Lower leg skin (tissue), 4 donors: ENCODE data around the gene ELAC2. TPM values are rescaled to one million over a fixed set of nuclear protein-coding genes. Genes with fewer than 3 reads are reported as not detected.

ENCODE experiments used
- DNase-seq, 2 donors: peaks; one replicate each; pipeline ENCODE4 v3.0.0-alpha.2; 2019; ENCODE audit warnings: low spot score in 2 of 2
- H3K4me3 ChIP-seq: fragments of 200-600 bp; sonication (generic); 2 replicates; pipeline ENCODE4 v1.5.1; 2017; ENCODE audit warnings: mild to moderate bottlenecking, low read depth; ENCODE audit not compliant: poor library complexity, severe bottlenecking
- CTCF ChIP-seq, 3 donors: fragments of 450-650 bp; IDR thresholded peaks; one replicate each; pipeline ENCODE4 v1.5.1; 2016; ENCODE audit warnings: antibody characterized with exemption in 3 of 3, mild to moderate bottlenecking in 3 of 3, moderate library complexity in 2 of 3
- POLR2A ChIP-seq, 2 donors: fragments of 450-650 bp; IDR thresholded peaks; one replicate each; pipeline ENCODE4 v1.6.1; 2016 to 2017; ENCODE audit warnings: antibody characterized with exemption in 2 of 2, mild to moderate bottlenecking in 1 of 2, moderate library complexity in 1 of 2
- WGBS, 2 donors: methylation state at CpG; one replicate each; pipeline ENCODE4 v1.1.5; 2018; 5-methylcytosine and 5-hydroxymethylcytosine counted together
- intact Hi-C: fragments of 100-400 bp; cut with DNase I; formaldehyde crosslinking; loops from one replicate; pipeline ENCODE4 v1.15.0; 2023; ENCODE audit warnings: low total_unique reads
- total RNA-seq, 4 donors: library from RNA; depleted of rRNA; stranded (reverse); fragments of >200 nt; gene quantifications; one replicate each; pipeline ENCODE4 v1.1.0, GENCODE V29; 2016

The ELAC2 gene
- total RNA-seq, 4 donors from 2014 or later = 44.3 to 107 (median 62.0) TPM

- WGBS, 2 donors = 50 to 73% methylated on average over 16 of the region's 16 CpGs
- no peak for DNase-seq
- intact Hi-C loops = no loop called here
- no peak overlapping the region for H3K4me3 ChIP-seq
- TF ChIP-seq POLR2A (IDR thresholded peaks at IDR 0.05) (no peak), CTCF (IDR thresholded peaks at IDR 0.05) (no peak)
Observed at GRCh38 chr17:13047011-13047606, 29.3 kb upstream of the ELAC2 start.

- 80 to 89% methylated on average over 12 of the region's 12 CpGs for WGBS, 2 donors
- DNase-seq = peak in 1 of 2 donors; percentile 52
- intact Hi-C loops = no loop called here
- no peak overlapping the region for H3K4me3 ChIP-seq
- no peak for TF ChIP-seq CTCF (IDR thresholded peaks at IDR 0.05)
- no peak for TF ChIP-seq POLR2A (IDR thresholded peaks at IDR 0.05)
Observed at GRCh38 chr17:13046361-13046760, 28.5 kb upstream of the ELAC2 start.

- H3K4me3 ChIP-seq = no peak overlapping the region
- 49 to 54% methylated on average over 7 of the region's 7 CpGs for WGBS, 2 donors
- intact Hi-C loops = no loop called here
- peak in 1 of 2 donors; percentile 83 for DNase-seq
- no peak for TF ChIP-seq POLR2A (IDR thresholded peaks at IDR 0.05)
- TF ChIP-seq CTCF (IDR thresholded peaks at IDR 0.05) = no peak
Observed at GRCh38 chr17:13044572-13045065, 26.8 kb upstream of the ELAC2 start.

GRCh38 chr17:13038931-13039665 lies 21.3 kb upstream of the ELAC2 start:
- no peak for TF ChIP-seq POLR2A (IDR thresholded peaks at IDR 0.05)
- no peak for TF ChIP-seq CTCF (IDR thresholded peaks at IDR 0.05)
- intact Hi-C loops = no loop called here
- WGBS, 2 donors = 76 to 85% methylated on average over 4 of the region's 4 CpGs
- no peak overlapping the region for H3K4me3 ChIP-seq
- no peak for DNase-seq

GRCh38 chr17:13036751-13037150 lies 18.9 kb upstream of the ELAC2 start:
- DNase-seq = no peak
- intact Hi-C loops = no loop called here
- H3K4me3 ChIP-seq = no peak overlapping the region
- no peak for TF ChIP-seq POLR2A (IDR thresholded peaks at IDR 0.05)
- no peak for TF ChIP-seq CTCF (IDR thresholded peaks at IDR 0.05)
